Measurements from ENCODE around the gene CHRM5. TPM values are rescaled to one million over a fixed set of nuclear protein-coding genes. Genes with fewer than 3 reads are reported as not detected.

The CHRM5 gene
- total RNA-seq, 2 experiments from 2014 or later: not detected

DNA sequence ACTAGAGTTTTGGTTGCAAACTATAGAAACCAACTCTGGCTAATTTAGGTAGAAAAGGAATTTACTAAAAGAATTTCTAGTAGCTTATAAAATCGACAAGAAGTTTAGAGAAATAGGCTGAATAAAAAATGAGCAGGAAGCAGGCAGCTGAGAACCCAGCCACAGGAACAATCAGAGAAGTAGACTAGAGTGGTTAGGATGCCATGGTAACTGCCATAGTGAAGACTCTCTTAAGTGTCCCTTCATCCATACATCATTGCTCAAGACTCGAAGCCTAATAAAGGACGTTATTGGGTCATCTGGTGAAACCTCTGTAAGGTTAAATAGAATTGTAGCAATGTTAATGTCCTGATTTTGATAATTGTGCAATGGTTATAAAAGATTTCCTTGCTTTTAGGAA, 57.0 kb downstream of the CHRM5 start:
- no peak for DNase-seq
- CTCF ChIA-PET: no interaction called here
- intact Hi-C loops (cut with micrococcal nuclease): no loop called here
- Mint-ChIP-seq H3K9me3 (peaks cover 5% of the 10 kb centered on the region), H3K36me3 (ENCODE audit: low read depth) (peaks cover 13% of the 10 kb centered on the region), H3K4me3 (no peak overlapping the region), H3K4me1 (ENCODE audit: low read depth) (no peaks in the 10 kb centered on the region), H3K27me3 (ENCODE audit: low read depth) (no peaks in the 10 kb centered on the region), H3K27ac (no peak overlapping the region)

DNA sequence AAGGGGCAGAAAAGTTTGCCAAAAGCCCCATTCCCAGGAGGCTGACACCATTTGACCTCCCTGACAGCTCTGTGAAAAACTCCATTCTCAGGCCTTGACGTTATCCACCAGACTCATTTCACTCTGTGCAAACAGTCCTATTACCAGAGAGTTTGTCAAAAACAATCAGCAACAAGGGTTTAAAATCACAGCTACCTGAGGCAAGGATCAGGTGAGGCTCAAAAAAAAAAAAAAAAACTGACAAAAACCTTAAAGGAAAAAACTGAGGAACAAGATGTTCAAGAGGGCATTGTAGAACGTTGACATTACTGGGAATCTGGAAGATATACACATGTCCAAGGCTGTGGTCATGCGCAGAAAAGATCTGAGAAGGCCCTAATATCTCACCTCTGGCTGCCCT, 59.3 kb downstream of the CHRM5 start:
- H3K36me3 Mint-ChIP-seq (ENCODE audit: low read depth): peaks cover 9% of the 10 kb centered on the region
- H3K27me3 Mint-ChIP-seq (ENCODE audit: low read depth): no peaks in the 10 kb centered on the region
- intact Hi-C loops (cut with micrococcal nuclease): no loop called here
- no peak overlapping the region for H3K27ac Mint-ChIP-seq
- no peak overlapping the region for H3K4me3 Mint-ChIP-seq
- DNase-seq: no peak
- CTCF ChIA-PET: no interaction called here
- peaks cover 12% of the 10 kb centered on the region for H3K4me1 Mint-ChIP-seq (ENCODE audit: low read depth)
- H3K9me3 Mint-ChIP-seq: peaks cover 5% of the 10 kb centered on the region

DNA sequence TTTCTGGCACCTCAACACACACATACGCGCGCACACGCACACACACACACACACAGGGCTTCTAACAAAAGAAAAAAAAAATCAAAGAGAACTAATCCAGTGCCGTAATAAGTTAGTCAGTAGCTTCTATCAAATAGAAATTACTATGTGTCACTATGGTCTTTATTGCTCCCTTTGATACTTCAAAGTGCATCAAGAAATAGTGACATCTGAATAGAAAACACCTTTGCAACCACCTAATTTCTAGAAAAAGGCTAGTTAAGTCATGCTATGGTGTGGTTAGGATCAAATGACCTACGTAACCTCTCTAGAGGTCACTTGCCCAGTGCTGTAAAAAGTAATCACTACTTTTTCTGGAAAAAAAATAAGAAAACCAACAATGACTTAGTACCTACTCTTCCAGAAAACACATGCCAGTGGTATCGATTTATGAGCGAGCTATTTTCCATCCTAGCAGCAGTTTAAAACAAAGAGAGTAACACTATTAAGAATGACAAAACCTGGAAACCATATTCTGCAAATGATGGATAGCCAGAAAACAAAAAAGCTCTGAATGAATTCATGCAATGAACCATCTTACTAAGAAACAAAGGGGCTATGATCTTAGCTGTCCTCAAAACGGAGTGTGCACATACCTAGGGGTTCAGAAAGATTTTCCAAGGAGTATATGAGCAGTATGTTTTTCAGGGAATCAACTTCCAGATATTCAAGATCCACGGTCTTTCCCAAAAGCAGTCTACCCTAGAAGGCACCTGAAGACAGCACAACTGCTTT, 63.9 kb downstream of the CHRM5 start:
- H3K9me3 Mint-ChIP-seq: peaks cover 5% of the 10 kb centered on the region

DNA sequence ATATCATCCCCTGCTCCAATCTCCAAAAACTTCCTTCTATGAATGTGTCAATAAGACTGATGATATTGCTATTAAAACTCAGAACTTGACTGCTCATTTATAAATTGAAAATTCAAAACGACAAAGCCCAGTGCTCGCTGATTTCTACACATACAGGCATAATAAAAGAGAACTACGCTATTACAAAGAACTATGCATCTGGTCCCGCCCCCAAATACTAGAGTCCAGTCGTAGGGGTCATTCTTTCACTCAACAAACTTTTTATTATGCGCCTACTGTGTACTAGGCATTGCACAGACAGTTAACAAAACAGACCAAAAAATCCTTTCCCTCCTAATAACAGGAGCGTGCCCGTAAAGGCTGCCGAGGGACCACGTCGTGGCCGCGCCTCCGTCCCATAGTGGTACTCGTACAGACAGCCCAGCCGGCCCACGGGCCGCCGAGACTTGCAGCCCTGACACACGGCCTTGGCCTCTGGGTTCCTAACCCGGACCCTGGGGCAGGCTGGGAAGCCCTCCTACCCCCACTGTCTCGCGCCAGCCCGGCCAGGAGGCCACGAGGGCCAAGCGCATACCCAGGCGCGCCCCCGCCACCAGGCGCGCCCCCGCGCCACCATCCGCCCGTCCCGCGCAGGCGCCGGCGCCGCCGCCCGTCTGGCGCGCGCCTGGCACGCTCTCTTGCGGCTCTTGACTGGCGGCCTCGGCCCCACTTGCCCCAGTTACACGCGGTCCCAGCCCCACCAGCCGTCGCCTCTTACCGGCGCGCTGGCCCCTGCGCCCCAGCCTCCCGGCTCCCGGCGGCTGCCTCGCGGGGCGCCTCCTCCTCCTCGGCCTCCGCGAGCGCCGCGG, 70.0 kb downstream of the CHRM5 start:
- H3K9me3 Mint-ChIP-seq: no peaks in the 10 kb centered on the region
- intact Hi-C loops (cut with micrococcal nuclease): loop anchor here (2.0 to 5.0 kb wide), 4 partner anchors 297 to 1509 kb away; partner anchors contain the start of gene DPH6
- no peaks in the 10 kb centered on the region for H3K36me3 Mint-ChIP-seq (ENCODE audit: low read depth)
- H3K27me3 Mint-ChIP-seq (ENCODE audit: low read depth): no peaks in the 10 kb centered on the region
- peak; percentile 70 for DNase-seq
- peaks cover 17% of the 10 kb centered on the region for H3K4me1 Mint-ChIP-seq (ENCODE audit: low read depth)
- H3K4me3 Mint-ChIP-seq: peak overlapping the region; percentile 92
- peak overlapping the region; percentile 92 for H3K27ac Mint-ChIP-seq
- CTCF ChIA-PET: interaction anchor here (1.0 to 1.5 kb wide), 3 partner anchors 19 to 171 kb away, joined by 3 to 4 read pairs (median 4); partner anchors contain the start of gene KATNBL1

More for the DNA sequence above, 63.9 kb downstream of the CHRM5 start:
- Mint-ChIP-seq H3K4me1 (ENCODE audit: low read depth) (peaks cover 19% of the 10 kb centered on the region), H3K27me3 (ENCODE audit: low read depth) (no peaks in the 10 kb centered on the region), H3K27ac (peak overlapping the region; percentile 6), H3K4me3 (no peak overlapping the region), H3K36me3 (ENCODE audit: low read depth) (peaks cover 4% of the 10 kb centered on the region)
- intact Hi-C loops (cut with micrococcal nuclease): loop anchor here (5.0 kb wide), 1 partner anchor 40 kb away; no protein-coding TSS in a partner anchor
- DNase-seq: no peak
- CTCF ChIA-PET: no interaction called here

DNA sequence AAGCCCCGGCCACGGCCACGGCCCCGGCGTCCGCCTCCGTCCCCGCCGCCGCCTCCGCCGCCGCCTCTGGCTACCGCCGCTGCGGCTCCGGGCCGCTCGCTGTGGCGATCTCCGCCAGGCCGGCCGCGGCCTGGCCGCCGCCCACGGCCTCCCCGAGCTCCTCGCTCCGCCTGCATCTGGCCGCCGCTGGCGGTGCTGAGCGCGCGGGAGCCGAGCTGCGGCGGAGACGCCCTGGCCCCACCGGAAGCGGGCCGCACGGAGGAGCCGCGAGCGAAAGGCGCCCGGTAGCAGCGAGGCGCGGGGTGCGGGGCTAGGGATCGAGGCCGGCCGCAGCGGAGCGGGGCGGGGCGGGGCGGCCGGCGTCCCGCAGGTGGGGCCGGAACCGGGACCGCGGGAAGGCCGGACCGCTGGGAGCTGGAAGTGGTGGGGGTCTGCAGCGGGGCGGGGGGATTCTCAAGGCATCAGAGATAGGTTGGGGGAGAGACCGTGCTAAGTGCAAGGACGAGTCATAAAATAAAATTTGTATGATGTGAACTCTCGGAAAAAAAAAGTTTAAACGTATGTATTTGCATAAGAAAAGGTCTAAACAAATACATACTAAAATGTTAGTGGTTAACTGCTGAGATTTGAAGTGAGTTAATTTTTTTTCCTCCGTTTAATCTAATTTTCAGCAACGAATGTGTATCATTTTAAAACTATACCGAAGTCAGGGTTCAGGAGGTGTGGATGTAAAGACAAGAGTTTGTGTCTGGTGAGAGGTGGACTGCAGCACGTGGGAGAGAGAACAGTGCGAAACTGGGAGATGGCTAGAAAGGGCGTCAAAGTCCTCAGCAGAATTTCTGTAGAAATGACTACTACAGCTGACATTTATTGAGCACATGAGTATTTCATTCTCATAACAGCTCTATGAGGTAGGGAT, 70.8 kb downstream of the CHRM5 start, which contains the start of gene AVEN:
AVEN (minus strand) TSS at position 334 of the 919 bp plus-strand sequence; CDS start at position 176, 158 bp downstream.
- H3K9me3 Mint-ChIP-seq: no peaks in the 10 kb centered on the region
- H3K27me3 Mint-ChIP-seq (ENCODE audit: low read depth): no peaks in the 10 kb centered on the region
- DNase-seq: peak; percentile 62
- intact Hi-C loops (cut with micrococcal nuclease): loop anchor here (1.0 to 5.0 kb wide), 8 partner anchors 62 to 1508 kb away; partner anchors contain the start of genes DPH6, EMC7 and ZNF770
- peak within 1 kb of the TSS; percentile 92 for H3K4me3 Mint-ChIP-seq
- CTCF ChIA-PET: interaction anchor here (1.0 to 1.3 kb wide), 4 partner anchors 10 to 68 kb away, joined by 3 to 4 read pairs (median 4); no protein-coding TSS in a partner anchor
- peaks cover 19% of the 10 kb centered on the region for H3K4me1 Mint-ChIP-seq (ENCODE audit: low read depth)
- H3K27ac Mint-ChIP-seq: peak within 1 kb of the TSS; percentile 92
- H3K36me3 Mint-ChIP-seq (ENCODE audit: low read depth): no peaks in the 10 kb centered on the region

DNA sequence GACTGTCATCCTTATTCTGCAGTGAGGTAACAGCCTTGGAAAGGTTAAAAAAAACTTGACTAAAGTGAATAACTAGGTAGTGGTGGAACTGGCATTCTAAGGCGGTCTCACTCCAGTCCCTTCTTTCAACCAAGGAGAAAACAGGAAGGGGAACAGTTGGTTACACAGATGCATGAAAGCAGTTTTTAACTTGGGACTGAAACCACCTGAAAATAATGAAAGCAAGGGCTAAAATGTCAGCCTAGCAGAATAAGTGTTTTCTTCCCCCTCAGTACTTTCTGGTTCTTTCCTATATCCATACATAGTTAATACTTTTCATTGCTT, 71.5 kb downstream of the CHRM5 start:
- H3K36me3 Mint-ChIP-seq (ENCODE audit: low read depth): no peaks in the 10 kb centered on the region
- H3K4me3 Mint-ChIP-seq: peak overlapping the region; percentile 71
- CTCF ChIA-PET: interaction anchor here (0.7 to 1.3 kb wide), 5 partner anchors 9 to 170 kb away, joined by 3 to 4 read pairs (median 3); partner anchors contain the start of gene KATNBL1
- H3K4me1 Mint-ChIP-seq (ENCODE audit: low read depth): peaks cover 19% of the 10 kb centered on the region
- H3K9me3 Mint-ChIP-seq: no peaks in the 10 kb centered on the region
- H3K27ac Mint-ChIP-seq: peak overlapping the region; percentile 85
- H3K27me3 Mint-ChIP-seq (ENCODE audit: low read depth): no peaks in the 10 kb centered on the region
- no peak for DNase-seq
- intact Hi-C loops (cut with micrococcal nuclease): loop anchor here (1.0 to 5.0 kb wide), 8 partner anchors 62 to 1508 kb away; partner anchors contain the start of genes DPH6, EMC7 and ZNF770

DNA sequence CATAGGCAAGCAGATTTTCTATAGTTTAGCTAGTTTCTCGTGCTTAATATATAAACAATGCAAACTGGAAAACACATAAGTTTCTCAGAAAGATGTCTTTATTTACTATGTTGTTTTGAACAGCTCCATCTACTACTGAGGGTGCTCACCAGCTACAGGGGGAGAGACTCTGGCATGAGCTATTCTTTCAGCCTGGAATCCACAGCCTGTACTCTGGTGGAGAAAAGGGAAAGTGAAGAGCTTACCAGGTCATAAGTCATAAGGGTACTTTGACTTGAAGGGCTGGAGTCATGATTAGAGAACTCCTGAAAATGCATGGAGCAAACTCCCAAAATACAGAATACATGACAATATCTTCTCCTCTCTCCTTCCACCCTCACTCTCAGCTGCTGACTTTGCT, 75.1 kb downstream of the CHRM5 start:
- Mint-ChIP-seq H3K4me1 (ENCODE audit: low read depth) (peaks cover 14% of the 10 kb centered on the region), H3K36me3 (ENCODE audit: low read depth) (no peaks in the 10 kb centered on the region), H3K27me3 (ENCODE audit: low read depth) (no peaks in the 10 kb centered on the region), H3K9me3 (no peaks in the 10 kb centered on the region), H3K27ac (no peak overlapping the region), H3K4me3 (no peak overlapping the region)
- intact Hi-C loops (cut with micrococcal nuclease): no loop called here
- CTCF ChIA-PET: interaction anchor here (0.6 kb wide), 2 partner anchors 68 to 1010 kb away, joined by 3 to 5 read pairs; no protein-coding TSS in a partner anchor
- no peak for DNase-seq

DNA sequence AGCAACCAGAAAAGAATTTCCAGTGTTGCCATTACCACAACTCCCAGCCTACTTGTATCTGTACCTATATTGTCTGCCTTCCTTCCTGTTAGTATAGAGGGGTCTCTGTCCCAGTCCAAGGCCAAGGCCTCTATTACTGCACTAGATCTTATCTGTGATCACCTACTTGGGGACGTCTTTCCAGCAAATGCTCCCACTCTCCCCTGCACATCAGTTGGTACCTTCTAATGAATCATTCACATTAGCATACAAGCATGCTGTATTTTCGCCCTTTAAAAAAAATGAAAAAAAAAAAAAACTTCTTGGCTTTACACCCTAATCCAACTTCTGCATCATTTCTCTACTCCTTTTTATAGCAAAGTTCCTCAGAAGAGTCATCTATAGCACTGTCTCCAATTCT, 75.5 kb downstream of the CHRM5 start:
- peaks cover 1% of the 10 kb centered on the region for H3K36me3 Mint-ChIP-seq (ENCODE audit: low read depth)
- intact Hi-C loops (cut with micrococcal nuclease): no loop called here
- no peak for DNase-seq
- no peaks in the 10 kb centered on the region for H3K9me3 Mint-ChIP-seq
- no peak overlapping the region for H3K27ac Mint-ChIP-seq
- H3K4me1 Mint-ChIP-seq (ENCODE audit: low read depth): peaks cover 14% of the 10 kb centered on the region
- no peak overlapping the region for H3K4me3 Mint-ChIP-seq
- CTCF ChIA-PET: interaction anchor here (0.6 kb wide), 1 partner anchor 1011 kb away, joined by 3 read pairs; no protein-coding TSS in a partner anchor
- no peaks in the 10 kb centered on the region for H3K27me3 Mint-ChIP-seq (ENCODE audit: low read depth)

DNA sequence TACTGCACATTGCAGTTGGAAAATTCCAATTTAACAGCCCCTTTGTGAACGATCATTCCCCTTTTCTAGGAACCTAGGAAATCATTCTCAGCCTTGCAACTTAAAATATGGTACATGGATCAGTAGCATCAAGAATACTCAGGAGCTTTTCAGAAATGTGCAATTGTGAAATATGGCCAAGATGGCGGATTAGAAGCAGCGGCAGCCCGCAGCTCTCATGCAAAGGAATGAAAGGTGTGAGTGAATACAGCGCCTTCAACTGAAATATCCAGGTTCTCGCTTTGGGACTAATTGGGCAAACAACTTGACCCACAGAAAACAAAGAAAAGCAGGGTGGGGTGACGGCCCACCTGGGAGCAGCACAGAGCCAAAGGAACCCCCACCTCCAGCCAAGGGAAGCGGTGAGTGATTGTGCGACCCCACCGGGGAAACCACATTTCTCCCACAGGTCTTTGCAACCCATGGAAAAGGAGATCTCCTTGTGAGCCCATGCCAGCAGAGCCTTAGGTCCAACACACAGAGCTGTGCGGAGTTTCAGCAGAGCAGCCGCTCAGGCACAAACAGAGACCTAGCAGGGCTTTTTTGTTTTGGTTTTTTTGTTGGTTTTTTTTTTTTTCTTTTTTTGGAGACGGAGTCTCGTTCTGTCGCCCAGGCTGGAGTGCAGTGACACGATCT, 78.3 kb downstream of the CHRM5 start:
- Mint-ChIP-seq H3K27ac (no peak overlapping the region), H3K9me3 (peaks cover 21% of the 10 kb centered on the region), H3K36me3 (ENCODE audit: low read depth) (peaks cover 19% of the 10 kb centered on the region), H3K27me3 (ENCODE audit: low read depth) (no peaks in the 10 kb centered on the region), H3K4me1 (ENCODE audit: low read depth) (peaks cover 2% of the 10 kb centered on the region), H3K4me3 (no peak overlapping the region)
- intact Hi-C loops (cut with micrococcal nuclease): no loop called here
- CTCF ChIA-PET: no interaction called here
- DNase-seq: no peak

DNA sequence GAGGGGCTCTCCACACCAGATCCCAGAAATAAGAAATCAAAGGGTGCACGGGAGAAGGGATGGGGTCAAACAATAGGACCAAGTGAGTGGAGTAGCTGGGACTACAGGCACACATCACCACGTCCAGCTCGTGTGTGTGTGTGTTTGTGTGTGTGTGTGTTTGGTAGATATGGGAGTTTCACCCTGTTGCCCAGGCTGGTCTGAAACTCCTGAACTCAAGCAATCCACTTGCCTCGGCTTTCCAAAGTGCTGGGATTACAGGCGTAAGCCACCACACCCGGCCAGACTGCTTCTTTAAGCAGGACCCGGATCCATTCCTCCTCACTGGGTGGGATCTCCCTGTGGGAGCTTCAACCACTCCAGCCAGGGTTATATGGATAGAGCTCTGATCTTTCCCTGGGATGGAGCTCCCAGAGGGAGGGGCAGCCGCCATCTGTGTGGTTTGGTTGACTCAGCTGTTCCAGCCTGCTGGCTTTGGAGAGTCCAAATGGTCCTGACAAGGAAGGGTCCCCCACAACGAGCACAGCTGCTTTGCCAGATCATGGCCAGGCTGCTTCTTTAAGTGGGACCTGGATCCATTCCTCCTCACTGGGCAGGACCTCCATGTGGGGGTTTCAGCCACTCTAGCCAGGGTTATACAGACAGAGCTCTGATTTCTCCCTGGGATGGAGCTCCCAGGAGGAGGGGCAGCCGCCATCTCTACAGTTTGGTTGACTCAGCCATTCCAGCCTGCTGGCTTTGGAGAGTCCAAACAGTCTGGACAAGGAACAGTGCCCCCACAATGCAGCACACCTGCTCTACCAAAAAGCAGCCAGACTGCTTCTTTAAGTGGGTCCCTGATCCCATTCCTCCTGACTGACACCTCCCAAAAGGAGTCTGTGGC, 79.8 kb downstream of the CHRM5 start:
- intact Hi-C loops (cut with micrococcal nuclease): no loop called here
- Mint-ChIP-seq H3K4me3 (no peak overlapping the region), H3K36me3 (ENCODE audit: low read depth) (peaks cover 23% of the 10 kb centered on the region), H3K4me1 (ENCODE audit: low read depth) (peaks cover 2% of the 10 kb centered on the region), H3K9me3 (peaks cover 21% of the 10 kb centered on the region), H3K27ac (no peak overlapping the region), H3K27me3 (ENCODE audit: low read depth) (no peaks in the 10 kb centered on the region)
- CTCF ChIA-PET: interaction anchor here (0.9 to 1.8 kb wide), 3 partner anchors 8 to 162 kb away, joined by 3 to 4 read pairs (median 4); partner anchors contain the start of gene KATNBL1
- DNase-seq: no peak
